OCI-LY1 (cell line): ENCODE measurements around the gene UNCX.

Source experiments
- CTCF ChIP-seq: fragments of 200-600 bp; sonication (generic), shearing (Covaris generic); IDR thresholded peaks from 2 replicates; pipeline ENCODE4 v1.5.1; 2017; ENCODE audit warnings: mild to moderate bottlenecking, antibody characterized with exemption, low read length, moderate library complexity, mixed read lengths
- EZH2 ChIP-seq: fragments of 200-600 bp; sonication (generic), shearing (Covaris generic); IDR thresholded peaks from 2 replicates; pipeline ENCODE4 v1.8.0; 2017; ENCODE audit warnings: borderline replicate concordance, mixed run types, mild to moderate bottlenecking, antibody characterized with exemption, low read length, moderate library complexity, mixed read lengths

GRCh38 chr7:1254281-1255079, 21.8 kb downstream of the UNCX start:
- no peak for TF ChIP-seq CTCF
- TF ChIP-seq EZH2, result no peak
